ENCODE data around the gene TMEM161A. TPM values are rescaled to one million over a fixed set of nuclear protein-coding genes. Genes with fewer than 3 reads are reported as not detected.

The TMEM161A gene
- total and polyA plus RNA-seq, 2 of the 13 experiments (the other 11 are each of a cell fraction or from before 2014, with no cell fraction given): 25.9 to 31.4 TPM

DNA sequence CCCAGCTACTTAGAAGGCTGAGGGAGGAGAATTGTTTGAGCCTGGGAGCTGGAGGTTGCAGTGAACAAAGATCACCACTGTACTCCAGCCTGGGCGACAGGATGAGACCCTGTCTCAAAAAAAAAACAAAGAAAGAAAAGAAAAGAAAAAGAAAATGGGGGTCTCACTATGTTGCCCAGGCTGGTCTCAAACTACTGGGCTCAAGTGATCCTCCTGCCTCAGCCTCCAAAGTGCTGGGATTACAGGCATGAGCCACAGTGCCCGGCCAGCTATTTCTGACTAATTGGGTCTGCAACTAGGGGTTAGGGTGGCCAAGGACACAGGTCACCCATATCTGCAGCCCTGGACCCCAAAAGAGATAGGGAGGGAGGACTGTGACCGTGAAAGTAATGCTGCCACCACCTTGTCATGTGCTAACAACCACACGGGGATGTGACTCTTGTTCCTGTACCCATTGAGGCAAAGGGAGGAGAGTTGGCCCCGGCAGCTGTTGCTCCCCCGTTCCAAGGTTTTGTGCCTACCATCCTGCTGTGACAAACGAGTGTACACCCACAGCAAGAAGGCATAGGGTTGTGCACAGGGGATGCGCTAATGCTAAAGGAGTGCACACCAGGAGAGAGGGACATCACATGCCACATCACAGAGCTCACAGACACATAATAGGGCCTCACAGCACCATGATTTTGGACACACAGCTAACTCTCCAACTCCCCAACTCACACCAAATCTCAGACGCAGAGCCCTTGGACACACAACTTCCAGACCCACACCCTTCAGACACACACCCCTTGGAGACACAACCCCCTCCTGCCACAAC lies 31.2 kb upstream of the TMEM161A start:
- DNase-seq (ENCODE audit: low spot score): no peak
- TSS peak; percentile 63 for BruUV-seq (replicated peaks)
- H3K4me1 ChIP-seq (ENCODE audit: insufficient read depth, low read length): peaks cover 57% of the 10 kb centered on the region
- H2AFZ ChIP-seq (ENCODE audit: low read length): no peak overlapping the region
- peak; percentile 17 for ATAC-seq
- H3K36me3 ChIP-seq (replicated peaks in 1 of 2; ENCODE audit: control insufficient read depth in 1 of 2, insufficient read depth in 2 of 2, low read length in 2 of 2): no peaks in the 10 kb centered on the region
- H3K27ac ChIP-seq (ENCODE audit: extremely low read length, insufficient read depth, low read length): no peak overlapping the region
- no peaks in the 10 kb centered on the region for H3K79me2 ChIP-seq (ENCODE audit: insufficient read depth, low read length)
- TF ChIP-seq ZNF296 (CRISPR knock-in tag; conservative IDR thresholded peaks at IDR 0.05) (0 out of 2 replicates have a peak, but pooled peaks have one; percentile 37), ZNF770 (CRISPR knock-in tag; IDR thresholded peaks at IDR 0.05) (peak; percentile 81), HOXA5 (CRISPR knock-in tag; IDR thresholded peaks at IDR 0.05) (no peak), ZNF619 (CRISPR knock-in tag; IDR thresholded peaks at IDR 0.05) (0 out of 2 replicates have a peak, but pooled peaks have one; percentile 35), ZBTB7B (CRISPR knock-in tag; IDR thresholded peaks at IDR 0.05) (0 out of 2 replicates have a peak, but pooled peaks have one; percentile 11), ZNF121 (CRISPR knock-in tag; IDR thresholded peaks at IDR 0.05) (peak; percentile 83), ZNF709 (CRISPR knock-in tag; IDR thresholded peaks at IDR 0.05) (no peak), THAP11 (CRISPR knock-in tag; IDR thresholded peaks at IDR 0.05) (no peak), BORCS8-MEF2B (CRISPR knock-in tag; IDR thresholded peaks at IDR 0.05) (no peak), ZNF704 (CRISPR knock-in tag; IDR thresholded peaks at IDR 0.05; ENCODE audit: borderline replicate concordance) (no peak), KAT7 (CRISPR knock-in tag; IDR thresholded peaks at IDR 0.05; ENCODE audit: borderline replicate concordance) (no peak)
- TF ChIP-seq, protein P1, sequence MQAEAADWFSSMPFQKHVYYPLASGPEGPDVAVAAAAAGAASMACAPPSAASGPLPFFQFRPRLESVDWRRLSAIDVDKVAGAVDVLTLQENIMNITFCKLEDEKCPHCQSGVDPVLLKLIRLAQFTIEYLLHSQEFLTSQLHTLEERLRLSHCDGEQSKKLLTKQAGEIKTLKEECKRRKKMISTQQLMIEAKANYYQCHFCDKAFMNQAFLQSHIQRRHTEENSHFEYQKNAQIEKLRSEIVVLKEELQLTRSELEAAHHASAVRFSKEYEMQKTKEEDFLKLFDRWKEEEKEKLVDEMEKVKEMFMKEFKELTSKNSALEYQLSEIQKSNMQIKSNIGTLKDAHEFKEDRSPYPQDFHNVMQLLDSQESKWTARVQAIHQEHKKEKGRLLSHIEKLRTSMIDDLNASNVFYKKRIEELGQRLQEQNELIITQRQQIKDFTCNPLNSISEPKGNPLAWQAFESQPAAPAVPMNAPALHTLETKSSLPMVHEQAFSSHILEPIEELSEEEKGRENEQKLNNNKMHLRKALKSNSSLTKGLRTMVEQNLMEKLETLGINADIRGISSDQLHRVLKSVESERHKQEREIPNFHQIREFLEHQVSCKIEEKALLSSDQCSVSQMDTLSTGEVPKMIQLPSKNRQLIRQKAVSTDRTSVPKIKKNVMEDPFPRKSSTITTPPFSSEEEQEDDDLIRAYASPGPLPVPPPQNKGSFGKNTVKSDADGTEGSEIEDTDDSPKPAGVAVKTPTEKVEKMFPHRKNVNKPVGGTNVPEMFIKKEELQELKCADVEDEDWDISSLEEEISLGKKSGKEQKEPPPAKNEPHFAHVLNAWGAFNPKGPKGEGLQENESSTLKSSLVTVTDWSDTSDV (CRISPR knock-in tag; IDR thresholded peaks at IDR 0.05): 0 out of 2 replicates have a peak, but pooled peaks have one; percentile 34
- TF ChIP-seq, protein P2, sequence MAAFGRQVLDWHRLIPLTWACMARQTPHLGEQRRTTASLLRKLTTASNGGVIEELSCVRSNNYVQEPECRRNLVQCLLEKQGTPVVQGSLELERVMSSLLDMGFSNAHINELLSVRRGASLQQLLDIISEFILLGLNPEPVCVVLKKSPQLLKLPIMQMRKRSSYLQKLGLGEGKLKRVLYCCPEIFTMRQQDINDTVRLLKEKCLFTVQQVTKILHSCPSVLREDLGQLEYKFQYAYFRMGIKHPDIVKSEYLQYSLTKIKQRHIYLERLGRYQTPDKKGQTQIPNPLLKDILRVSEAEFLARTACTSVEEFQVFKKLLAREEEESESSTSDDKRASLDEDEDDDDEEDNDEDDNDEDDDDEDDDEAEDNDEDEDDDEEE (CRISPR knock-in tag; IDR thresholded peaks at IDR 0.05): no peak
- in situ Hi-C loops (cut with HindIII; ENCODE audit: extremely low pct_ligation_motif_present, low pct_unique_long_range_greater_than_20kb) (no loop called here), intact Hi-C loops (cut with micrococcal nuclease; ENCODE audit: unreplicated experiment) (loop anchor here (5.0 kb wide), 1 partner anchor 32 kb away; the partner anchor contains the start of gene TMEM161A)
- ChIA-PET POLR2A (interaction anchor here (0.6 to 1.4 kb wide), 5 partner anchors 12 to 618 kb away, joined by 3 to 11 read pairs (median 3); partner anchors contain the start of gene NR2C2AP), CTCF (ENCODE audit: low intra/inter-chr PET ratio, low total read pairs) (no interaction called here)
- no peaks in the 10 kb centered on the region for H3K9me3 ChIP-seq (ENCODE audit: low read length)
- 47% methylated on average over 7 of the region's 9 CpGs for WGBS (ENCODE audit: low lambda C conversion rate)
- H3K4me3 ChIP-seq (replicated peaks in 1 of 3; ENCODE audit: insufficient read depth in 1 of 3, low read depth in 2 of 3, low read length in 3 of 3): peak overlapping the region; percentile 35 to 70 (median 54); a peak in 5 of 6 replicates
- H3K4me2 ChIP-seq (ENCODE audit: low read depth, low read length): peak overlapping the region; percentile 92
- FAIRE-seq: no peak
- peak overlapping the region; percentile 53 for H3K9ac ChIP-seq (ENCODE audit: insufficient read depth, low read depth, low read length)
- no peaks in the 10 kb centered on the region for H3K27me3 ChIP-seq (ENCODE audit: control insufficient read depth in 1 of 2, insufficient read depth in 2 of 2, low read length in 2 of 2)
- H4K20me1 ChIP-seq (ENCODE audit: insufficient read depth, low read length): no peaks in the 10 kb centered on the region
